Kidney epithelial cell (primary cell): ENCODE results near the gene SHF. TPM values are rescaled to one million over a fixed set of nuclear protein-coding genes. Genes with fewer than 3 reads are reported as not detected.
"Not testable (repeated sequence)": the region's sequence is repeated elsewhere in the genome, so short reads cannot be mapped to it uniquely, and the experiment has no call there.

Experiments used
- DNase-seq: peaks from one replicate; pipeline ENCODE4 v3.0.0-alpha.2; 2010; ENCODE audit warnings: low read depth
- H3K27me3 ChIP-seq: 2 replicates; pipeline ENCODE4 v1.6.0; 2011; ENCODE audit warnings: low read length; ENCODE audit not compliant: control insufficient read depth, insufficient read depth
- H3K36me3 ChIP-seq: 2 replicates; pipeline ENCODE4 v1.5.1; 2011; ENCODE audit warnings: low read length; ENCODE audit not compliant: control insufficient read depth, insufficient read depth
- H3K4me3 ChIP-seq: 2 replicates; pipeline ENCODE4 v1.5.1; 2011; ENCODE audit warnings: low read depth, mild to moderate bottlenecking, control low read depth, low read length
- CTCF ChIP-seq: IDR thresholded peaks from 2 replicates; pipeline ENCODE4 v1.5.1; 2011; ENCODE audit warnings: mild to moderate bottlenecking, moderate library complexity, low read length, control low read depth, inconsistent platforms; ENCODE audit not compliant: insufficient read depth, poor library complexity, severe bottlenecking
- total RNA-seq: library from RNA; depleted of rRNA; stranded (reverse); fragments of >200 nt; gene quantifications from 2 replicates; pipeline ENCODE4 v1.2.3, GENCODE V29; 2015

Gene SHF
- 0.89 and 1.6 TPM in 2 replicates for total RNA-seq

- no peaks in the 10 kb centered on the region for H3K36me3 ChIP-seq
- no peaks in the 10 kb centered on the region for H3K27me3 ChIP-seq
- peak within 1 kb of the TSS; percentile 53 for H3K4me3 ChIP-seq
- no peak for DNase-seq
- TF ChIP-seq CTCF = no peak
These were observed at the start of gene SHF for GRCh38 chr15:45187894-45188830. Gene SHF, minus strand, starts transcription at chr15:45187966. Its CDS starts 15 bp downstream, at chr15:45187951.

- not testable (repeated sequence) for DNase-seq, H3K27me3 ChIP-seq
These were observed 49.0 kb upstream of the SHF start for GRCh38 chr15:45236806-45237205.

GRCh38 chr15:45234562-45235235 lies 46.9 kb upstream of the SHF start:
- H3K27me3 ChIP-seq = no peaks in the 10 kb centered on the region
- DNase-seq = no peak
- no peaks in the 10 kb centered on the region for H3K36me3 ChIP-seq
- H3K4me3 ChIP-seq = no peak overlapping the region
- TF ChIP-seq CTCF = no peak

More at GRCh38 chr15:45236806-45237205, 49.0 kb upstream of the SHF start:
- not testable (repeated sequence) for H3K4me3 ChIP-seq, H3K36me3 ChIP-seq

GRCh38 chr15:45231864-45232562 lies 44.2 kb upstream of the SHF start:
- TF ChIP-seq CTCF = no peak
- no peaks in the 10 kb centered on the region for H3K27me3 ChIP-seq
- no peak overlapping the region for H3K4me3 ChIP-seq

GRCh38 chr15:45231132-45231531 lies 43.4 kb upstream of the SHF start:
- no peak overlapping the region for H3K4me3 ChIP-seq
- no peaks in the 10 kb centered on the region for H3K36me3 ChIP-seq
- no peaks in the 10 kb centered on the region for H3K27me3 ChIP-seq
- DNase-seq = no peak
- TF ChIP-seq CTCF = no peak

More at GRCh38 chr15:45231864-45232562, 44.2 kb upstream of the SHF start:
- no peak for DNase-seq
- H3K36me3 ChIP-seq = no peaks in the 10 kb centered on the region

GRCh38 chr15:45230245-45230965 lies 42.6 kb upstream of the SHF start:
- no peak for DNase-seq
- TF ChIP-seq CTCF = no peak
- H3K27me3 ChIP-seq = no peaks in the 10 kb centered on the region

More at GRCh38 chr15:45230245-45230965, 42.6 kb upstream of the SHF start:
- no peaks in the 10 kb centered on the region for H3K36me3 ChIP-seq
- no peak overlapping the region for H3K4me3 ChIP-seq
